HG02840 (cell line): ENCODE measurements around the gene PCSK2.

Source experiments
- ATAC-seq: cut with Tn5 transposase; IDR thresholded peaks from one replicate; pipeline ENCODE4 v1.9.1; 2021; ENCODE audit warnings: mild to moderate bottlenecking, moderate library complexity, moderate number of reproducible peaks; ENCODE audit not compliant: unreplicated experiment, low FRiP score

PCSK2 gene

GRCh38 chr20:17500271-17500670, 273.4 kb downstream of the PCSK2 start:
- no peak for ATAC-seq

- no peak for ATAC-seq
Observed at GRCh38 chr20:17500826-17501225, 274.0 kb downstream of the PCSK2 start.

GRCh38 chr20:17501701-17502100, 274.9 kb downstream of the PCSK2 start:
- no peak for ATAC-seq

- no peak for ATAC-seq
Observed at GRCh38 chr20:17502105-17502504, 275.3 kb downstream of the PCSK2 start.

- ATAC-seq = no peak
Observed at GRCh38 chr20:17503301-17504065, 276.6 kb downstream of the PCSK2 start.

GRCh38 chr20:17504066-17504897, 277.4 kb downstream of the PCSK2 start:
- peak; percentile 7 for ATAC-seq

- peak; percentile 55 for ATAC-seq
Observed at GRCh38 chr20:17504898-17505635, 278.2 kb downstream of the PCSK2 start.

- ATAC-seq = no peak
Observed at GRCh38 chr20:17505636-17506517, 279.0 kb downstream of the PCSK2 start.

GRCh38 chr20:17507032-17507431, 280.2 kb downstream of the PCSK2 start:
- ATAC-seq = no peak

- ATAC-seq = no peak
Observed at GRCh38 chr20:17507531-17507930, 280.7 kb downstream of the PCSK2 start.

- ATAC-seq = no peak
Observed at GRCh38 chr20:17508756-17509155, 281.9 kb downstream of the PCSK2 start.

- ATAC-seq = no peak
Observed at GRCh38 chr20:17510548-17510947, 283.7 kb downstream of the PCSK2 start.

GRCh38 chr20:17511401-17511800, 284.6 kb downstream of the PCSK2 start:
- no peak for ATAC-seq

GRCh38 chr20:17513939-17514338, 287.1 kb downstream of the PCSK2 start:
- no peak for ATAC-seq

GRCh38 chr20:17515053-17515452, 288.2 kb downstream of the PCSK2 start:
- no peak for ATAC-seq

GRCh38 chr20:17518339-17519052, 291.7 kb downstream of the PCSK2 start:
- no peak for ATAC-seq

GRCh38 chr20:17519606-17520285, 292.9 kb downstream of the PCSK2 start:
- ATAC-seq = no peak

GRCh38 chr20:17520583-17520982, 293.7 kb downstream of the PCSK2 start:
- ATAC-seq = no peak

- no peak for ATAC-seq
Observed at GRCh38 chr20:17522528-17522927, 295.7 kb downstream of the PCSK2 start.
